Peyer's patch (tissue), 4 donors: ENCODE results near the gene D2HGDH. TPM values are rescaled to one million over a fixed set of nuclear protein-coding genes. Genes with fewer than 3 reads are reported as not detected.

Experiments used
- DNase-seq, 3 donors: peaks; one replicate each; pipeline ENCODE4 v3.0.0-alpha.2; 2017 to 2019
- H3K27ac ChIP-seq, 4 donors: fragments of 200-600 bp; sonication (generic); one replicate each; pipeline ENCODE4 v1.5.1; 2016 to 2019
- H3K27me3 ChIP-seq, 2 donors: fragments of 200-600 bp; sonication (generic); one replicate each; pipeline ENCODE4 v1.5.1; 2019
- H3K36me3 ChIP-seq, 3 donors: fragments of 200-600 bp; sonication (generic); one replicate each; pipeline ENCODE4 v1.5.1; 2016 to 2019
- H3K4me1 ChIP-seq, 4 donors: fragments of 200-600 bp; sonication (generic); one replicate each; pipeline ENCODE4 v1.5.1; 2016 to 2019
- H3K4me3 ChIP-seq, 4 donors: fragments of 200-600 bp; sonication (generic); 1 replicate in 3 of 4; 2 replicates in 1 of 4; pipeline ENCODE4 v1.5.1; 2016 to 2019; ENCODE audit warnings: mild to moderate bottlenecking in 1 of 4
- H3K9me3 ChIP-seq, 4 donors: fragments of 200-600 bp; sonication (generic); one replicate each; pipeline ENCODE4 v1.5.1; 2016 to 2019; ENCODE audit warnings: mild to moderate bottlenecking in 1 of 4
- CTCF ChIP-seq, 6 experiments: fragments of 450-650 bp in 4 of 6; fragments of 200-600 bp in 2 of 6; sonication (generic) in 1 of 6; IDR thresholded peaks; one replicate each; pipeline ENCODE4 v1.5.1; 2017 to 2019; ENCODE audit warnings: antibody characterized with exemption in 6 of 6, mild to moderate bottlenecking in 3 of 6, moderate library complexity in 1 of 6
- POLR2A ChIP-seq, 2 donors: fragments of 450-650 bp; IDR thresholded peaks; one replicate each; pipeline ENCODE4 v1.5.1; 2017; ENCODE audit warnings: antibody characterized with exemption in 2 of 2, mild to moderate bottlenecking in 2 of 2, moderate library complexity in 2 of 2
- total RNA-seq, 4 donors: library from RNA; depleted of rRNA; stranded (reverse); fragments of >200 nt; gene quantifications; one replicate each; pipeline ENCODE4 v1.1.0, GENCODE V29; 2016

Gene D2HGDH
- total RNA-seq, 4 donors from 2014 or later, result 36.4 to 122 (median 77.7) TPM

- Histone ChIP-seq H3K4me3 (peak overlapping the region; percentile 65 to 97 (median 86)), H3K27me3 (no peaks in the 10 kb centered on the region), H3K9me3 (no peaks in the 10 kb centered on the region), H3K27ac (peak overlapping the region in 3 of 4 donors; percentile 93 to 99 (median 95)), H3K36me3 (peaks cover 0 to 29% (median 0%) of the 10 kb centered on the region in 3 donors), H3K4me1 (peaks cover 0 to 22% (median 11%) of the 10 kb centered on the region in 4 donors)
- no peak for TF ChIP-seq CTCF (IDR thresholded peaks at IDR 0.05)
- no peak for TF ChIP-seq POLR2A (IDR thresholded peaks at IDR 0.05)
- DNase-seq, result no peak
Measured at GRCh38 chr2:241703032-241703604, 31.3 kb upstream of the D2HGDH start.

GRCh38 chr2:241706537-241706936 lies 27.9 kb upstream of the D2HGDH start:
- Histone ChIP-seq H3K4me1 (peaks cover 0 to 13% (median 8%) of the 10 kb centered on the region in 4 donors), H3K27me3 (no peaks in the 10 kb centered on the region), H3K36me3 (peaks cover 0 to 62% (median 0%) of the 10 kb centered on the region in 3 donors), H3K9me3 (no peaks in the 10 kb centered on the region), H3K4me3 (no peak overlapping the region), H3K27ac (no peak overlapping the region)
- DNase-seq, result no peak
- no peak for TF ChIP-seq CTCF (IDR thresholded peaks at IDR 0.05)
- TF ChIP-seq POLR2A (IDR thresholded peaks at IDR 0.05), result no peak

GRCh38 chr2:241708879-241709278 lies 25.6 kb upstream of the D2HGDH start:
- no peak overlapping the region for H3K27ac ChIP-seq
- H3K27me3 ChIP-seq, result no peaks in the 10 kb centered on the region
- no peak for DNase-seq
- no peaks in the 10 kb centered on the region for H3K9me3 ChIP-seq
- peaks cover 0 to 84% (median 0%) of the 10 kb centered on the region in 3 donors for H3K36me3 ChIP-seq
- peaks cover 0 to under 1% (median 0%) of the 10 kb centered on the region in 4 donors for H3K4me1 ChIP-seq
- TF ChIP-seq CTCF (IDR thresholded peaks at IDR 0.05), result no peak
- TF ChIP-seq POLR2A (IDR thresholded peaks at IDR 0.05), result no peak
- H3K4me3 ChIP-seq, result no peak overlapping the region

GRCh38 chr2:241719093-241719492 lies 15.3 kb upstream of the D2HGDH start:
- no peak for DNase-seq
- TF ChIP-seq POLR2A (IDR thresholded peaks at IDR 0.05) (no peak), CTCF (IDR thresholded peaks at IDR 0.05) (no peak)
- H3K4me3 ChIP-seq, result no peak overlapping the region
- H3K36me3 ChIP-seq, result peaks cover 0 to 81% (median 0%) of the 10 kb centered on the region in 3 donors
- no peaks in the 10 kb centered on the region for H3K4me1 ChIP-seq
- no peak overlapping the region for H3K27ac ChIP-seq
- H3K9me3 ChIP-seq, result no peaks in the 10 kb centered on the region
- H3K27me3 ChIP-seq, result no peaks in the 10 kb centered on the region

GRCh38 chr2:241720099-241720498 lies 14.3 kb upstream of the D2HGDH start:
- no peak for TF ChIP-seq CTCF (IDR thresholded peaks at IDR 0.05)
- TF ChIP-seq POLR2A (IDR thresholded peaks at IDR 0.05), result no peak
- no peak overlapping the region for H3K4me3 ChIP-seq
- H3K9me3 ChIP-seq, result no peaks in the 10 kb centered on the region
- H3K27ac ChIP-seq, result no peak overlapping the region
- H3K36me3 ChIP-seq, result peaks cover 0 to 83% (median 0%) of the 10 kb centered on the region in 3 donors
- DNase-seq, result no peak
- H3K4me1 ChIP-seq, result no peaks in the 10 kb centered on the region
- no peaks in the 10 kb centered on the region for H3K27me3 ChIP-seq
